GM23338 (cell line): ENCODE data around the gene CCDC50. TPM values are rescaled to one million over a fixed set of nuclear protein-coding genes. Genes with fewer than 3 reads are reported as not detected.

Experiments used
- ATAC-seq: fragments of 200-7000 bp; cut with Tn5 transposase; 3 replicates; pipeline ENCODE4 v1.9.1; 2020
- DNase-seq: peaks from one replicate; pipeline ENCODE4 v3.0.0-alpha.2; 2015; ENCODE audit warnings: low spot score
- H2AFZ ChIP-seq: fragments of 200-600 bp; sonication (generic); 2 replicates; pipeline ENCODE4 v1.8.0; 2016; ENCODE audit warnings: antibody characterized with exemption, mild to moderate bottlenecking, moderate library complexity
- H3F3A ChIP-seq: fragments of 200-600 bp; sonication (generic); replicated peaks from 2 replicates; pipeline ENCODE4 v1.8.0; 2017; ENCODE audit warnings: antibody characterized with exemption, mixed run types, low read depth
- H3K27ac ChIP-seq: fragments of 200-600 bp; sonication (generic); 2 replicates; pipeline ENCODE4 v1.6.1; 2016; ENCODE audit warnings: low read depth
- H3K27me3 ChIP-seq: fragments of 200-600 bp; sonication (generic); 2 replicates; pipeline ENCODE4 v1.8.0; 2016; ENCODE audit warnings: mild to moderate bottlenecking, mixed run types, moderate library complexity; ENCODE audit not compliant: insufficient read depth
- H3K36me3 ChIP-seq: fragments of 200-600 bp; sonication (generic); 2 replicates; pipeline ENCODE4 v1.8.0; 2016; ENCODE audit warnings: mild to moderate bottlenecking; ENCODE audit not compliant: insufficient read depth
- H3K4me1 ChIP-seq: fragments of 200-600 bp; sonication (generic); 2 replicates; pipeline ENCODE4 v1.8.0; 2016; ENCODE audit warnings: mild to moderate bottlenecking, moderate library complexity; ENCODE audit not compliant: insufficient read depth
- H3K4me2 ChIP-seq: fragments of 200-600 bp; sonication (generic); 2 replicates; pipeline ENCODE4 v1.7.1; 2017; ENCODE audit warnings: mixed run types
- H3K4me3 ChIP-seq: fragments of 200-600 bp; sonication (generic); 2 replicates; pipeline ENCODE4 v1.6.1; 2016; ENCODE audit warnings: mixed run types
- H3K79me2 ChIP-seq: fragments of 200-600 bp; sonication (generic); replicated peaks from 2 replicates; pipeline ENCODE4 v1.8.0; 2017; ENCODE audit warnings: mild to moderate bottlenecking; ENCODE audit not compliant: insufficient read depth
- H3K9me2 ChIP-seq: fragments of 200-600 bp; sonication (generic); 2 replicates; pipeline ENCODE4 v1.8.0; 2017; ENCODE audit not compliant: insufficient read depth
- H4K20me1 ChIP-seq: fragments of 200-600 bp; sonication (generic); replicated peaks from 2 replicates; pipeline ENCODE4 v1.8.0; 2017; ENCODE audit warnings: mild to moderate bottlenecking; ENCODE audit not compliant: insufficient read depth
- H3K27ac Mint-ChIP-seq: 2 replicates; pipeline ENCODE4 v1.8.0; 2020; ENCODE audit warnings: inconsistent platforms, mild to moderate bottlenecking, moderate library complexity, mixed read lengths
- H3K27me3 Mint-ChIP-seq: 3 replicates; pipeline ENCODE4 v1.8.0; 2022; ENCODE audit warnings: low read depth, mild to moderate bottlenecking, moderate library complexity, mixed read lengths, inconsistent platforms; ENCODE audit not compliant: insufficient read depth, poor library complexity
- H3K36me3 Mint-ChIP-seq: 3 replicates; pipeline ENCODE4 v1.8.0; 2021; ENCODE audit warnings: low read depth, mild to moderate bottlenecking, inconsistent platforms, moderate library complexity, mixed read lengths
- H3K4me1 Mint-ChIP-seq: 3 replicates; pipeline ENCODE4 v1.8.0; 2020; ENCODE audit warnings: mild to moderate bottlenecking, inconsistent platforms, mixed read lengths
- H3K4me3 Mint-ChIP-seq: 3 replicates; pipeline ENCODE4 v1.8.0; 2021; ENCODE audit warnings: moderate library complexity, mild to moderate bottlenecking, inconsistent platforms, mixed read lengths
- H3K9me3 Mint-ChIP-seq: 3 replicates; pipeline ENCODE4 v1.8.0; 2020; ENCODE audit warnings: moderate library complexity, mild to moderate bottlenecking, inconsistent platforms, mixed read lengths
- CREB1 ChIP-seq: fragments of 250-450 bp; sonication (Bioruptor Pico); IDR thresholded peaks from 2 replicates; pipeline ENCODE4 v1.5.0; 2020; ENCODE audit warnings: low read depth, mild to moderate bottlenecking, moderate library complexity
- CTCF ChIP-seq, 2 experiments: fragments of 200-600 bp in 1 of 2; sonication (generic) in 1 of 2; conservative IDR thresholded peaks; 2 replicates each; pipeline versions ENCODE4 v1.5.1 to v1.6.1; 2016 to 2017; ENCODE audit warnings: antibody characterized with exemption in 2 of 2, low read depth in 2 of 2, mild to moderate bottlenecking in 2 of 2, moderate library complexity in 1 of 2
- EZH2 ChIP-seq: fragments of 200-600 bp; sonication (generic); IDR thresholded peaks from one replicate; pipeline ENCODE4 v1.8.0; 2017; ENCODE audit warnings: antibody characterized with exemption, mild to moderate bottlenecking, low read depth; ENCODE audit not compliant: unreplicated experiment
- EZH2phosphoT487 ChIP-seq: fragments of 200-600 bp; sonication (generic); IDR thresholded peaks from one replicate; pipeline ENCODE4 v1.8.1; 2018; ENCODE audit warnings: antibody characterized with exemption; ENCODE audit not compliant: unreplicated experiment
- JUNB ChIP-seq: IDR thresholded peaks from one replicate; pipeline ENCODE4 v1.6.1; 2016; ENCODE audit warnings: antibody characterized with exemption; ENCODE audit not compliant: unreplicated experiment
- NANOG ChIP-seq: IDR thresholded peaks from 2 replicates; pipeline ENCODE4 v1.6.1; 2016; ENCODE audit warnings: antibody characterized with exemption, borderline replicate concordance
- POLR2AphosphoS5 ChIP-seq: IDR thresholded peaks from 2 replicates; pipeline ENCODE4 v1.6.1; 2016; ENCODE audit warnings: antibody characterized with exemption, low read depth
- REST ChIP-seq: IDR thresholded peaks from one replicate; pipeline ENCODE4 v1.6.1; 2018; ENCODE audit warnings: antibody characterized with exemption; ENCODE audit not compliant: unreplicated experiment
- STAT1 ChIP-seq: IDR thresholded peaks from one replicate; pipeline ENCODE4 v1.6.1; 2016; ENCODE audit warnings: antibody characterized with exemption; ENCODE audit not compliant: unreplicated experiment
- ZNF114 ChIP-seq: fragments of 250-450 bp; sonication (Bioruptor Pico); IDR thresholded peaks from 2 replicates; pipeline ENCODE4 v1.5.0; 2020; ENCODE audit warnings: mild to moderate bottlenecking, moderate library complexity
- ZNF331 ChIP-seq: fragments of 250-450 bp; sonication (Bioruptor Pico); IDR thresholded peaks from 2 replicates; pipeline ENCODE4 v1.5.0; 2020; ENCODE audit warnings: low read depth, mild to moderate bottlenecking, moderate library complexity
- polyA plus RNA-seq: library from polyadenylated mRNA; unstranded; fragments of >200 nt; fragmentation: Nextera tagmentation; extraction: Ambion mirVana; gene quantifications from 2 replicates; pipeline ENCODE4 v1.2.1, GENCODE V29; 2016
- total RNA-seq: library from RNA; depleted of rRNA; stranded (reverse); fragments of >200 nt; shearing (Covaris generic); gene quantifications from 2 replicates; pipeline ENCODE4 v1.2.3, GENCODE V29; 2014
- TF ChIP-seq, protein P1 (sequence below): IDR thresholded peaks from 2 replicates; pipeline ENCODE4 v1.6.1; 2016; ENCODE audit warnings: antibody characterized with exemption
- TF ChIP-seq, protein P2 (sequence below): fragments of 250-450 bp; sonication (Bioruptor Pico); IDR thresholded peaks from 2 replicates; pipeline ENCODE4 v1.5.0; 2020; ENCODE audit warnings: mild to moderate bottlenecking, moderate library complexity

Gene CCDC50
- total and polyA plus RNA-seq, 2 experiments from 2014 or later: 22.4 to 25.4 TPM

DNA sequence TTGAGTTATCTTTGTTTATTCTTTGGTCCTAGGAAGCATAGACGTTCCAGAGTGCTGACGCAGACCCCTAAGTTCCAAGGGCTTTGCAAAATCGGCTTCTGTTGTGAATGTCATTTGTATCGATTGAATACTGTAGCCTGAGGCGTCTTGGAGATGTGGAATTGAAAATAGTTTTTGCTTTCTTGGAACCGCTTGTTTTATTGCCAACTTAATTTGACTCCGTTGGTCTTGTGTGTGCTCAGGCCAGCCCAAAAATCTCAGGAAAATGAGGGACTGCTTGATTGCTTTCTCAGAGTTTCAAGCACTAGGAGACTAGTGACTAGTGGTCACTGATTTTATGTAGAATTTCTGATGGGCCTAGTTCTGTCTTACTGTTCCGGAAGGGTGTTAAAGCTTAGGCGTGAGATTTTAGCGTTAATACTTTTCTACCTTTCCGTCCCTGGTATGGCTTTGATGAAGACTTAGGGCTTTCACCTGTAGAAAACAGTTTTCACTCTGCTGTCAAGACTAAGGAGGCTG lies 1.4 kb downstream of the CCDC50 start:
- Mint-ChIP-seq H3K4me1 (peaks cover 47% of the 10 kb centered on the region), H3K27me3 (peaks cover 9% of the 10 kb centered on the region), H3K9me3 (no peaks in the 10 kb centered on the region), H3K27ac (no peak overlapping the region), H3K4me3 (peak overlapping the region; percentile 88), H3K36me3 (no peaks in the 10 kb centered on the region)
- DNase-seq (peak; percentile 13), ATAC-seq (no peak)
- H3K27me3 ChIP-seq: peaks cover 40% of the 10 kb centered on the region
- H2AFZ ChIP-seq: no peak overlapping the region
- H4K20me1 ChIP-seq: no peaks in the 10 kb centered on the region
- peak overlapping the region; percentile 83 for H3K4me3 ChIP-seq
- no peaks in the 10 kb centered on the region for H3K9me2 ChIP-seq
- no peak overlapping the region for H3K27ac ChIP-seq
- H3K4me2 ChIP-seq: peak overlapping the region; percentile 86
- H3K79me2 ChIP-seq: peaks cover 48% of the 10 kb centered on the region
- no peaks in the 10 kb centered on the region for H3K36me3 ChIP-seq
- H3K4me1 ChIP-seq: peaks cover 40% of the 10 kb centered on the region
- TF ChIP-seq CREB1 (no peak), EZH2phosphoT487 (no peak), JUNB (no peak), ZNF331 (no peak), STAT1 (no peak), NANOG (no peak), CTCF (conservative IDR thresholded peaks at IDR 0.05; ENCODE audit: low read depth in 2 of 2) (no peak), POLR2AphosphoS5 (no peak), EZH2 (no peak), REST (no peak), ZNF114 (no peak)
- TF ChIP-seq, protein P1, sequence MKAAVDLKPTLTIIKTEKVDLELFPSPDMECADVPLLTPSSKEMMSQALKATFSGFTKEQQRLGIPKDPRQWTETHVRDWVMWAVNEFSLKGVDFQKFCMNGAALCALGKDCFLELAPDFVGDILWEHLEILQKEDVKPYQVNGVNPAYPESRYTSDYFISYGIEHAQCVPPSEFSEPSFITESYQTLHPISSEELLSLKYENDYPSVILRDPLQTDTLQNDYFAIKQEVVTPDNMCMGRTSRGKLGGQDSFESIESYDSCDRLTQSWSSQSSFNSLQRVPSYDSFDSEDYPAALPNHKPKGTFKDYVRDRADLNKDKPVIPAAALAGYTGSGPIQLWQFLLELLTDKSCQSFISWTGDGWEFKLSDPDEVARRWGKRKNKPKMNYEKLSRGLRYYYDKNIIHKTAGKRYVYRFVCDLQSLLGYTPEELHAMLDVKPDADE: no peak
- TF ChIP-seq, protein P2, sequence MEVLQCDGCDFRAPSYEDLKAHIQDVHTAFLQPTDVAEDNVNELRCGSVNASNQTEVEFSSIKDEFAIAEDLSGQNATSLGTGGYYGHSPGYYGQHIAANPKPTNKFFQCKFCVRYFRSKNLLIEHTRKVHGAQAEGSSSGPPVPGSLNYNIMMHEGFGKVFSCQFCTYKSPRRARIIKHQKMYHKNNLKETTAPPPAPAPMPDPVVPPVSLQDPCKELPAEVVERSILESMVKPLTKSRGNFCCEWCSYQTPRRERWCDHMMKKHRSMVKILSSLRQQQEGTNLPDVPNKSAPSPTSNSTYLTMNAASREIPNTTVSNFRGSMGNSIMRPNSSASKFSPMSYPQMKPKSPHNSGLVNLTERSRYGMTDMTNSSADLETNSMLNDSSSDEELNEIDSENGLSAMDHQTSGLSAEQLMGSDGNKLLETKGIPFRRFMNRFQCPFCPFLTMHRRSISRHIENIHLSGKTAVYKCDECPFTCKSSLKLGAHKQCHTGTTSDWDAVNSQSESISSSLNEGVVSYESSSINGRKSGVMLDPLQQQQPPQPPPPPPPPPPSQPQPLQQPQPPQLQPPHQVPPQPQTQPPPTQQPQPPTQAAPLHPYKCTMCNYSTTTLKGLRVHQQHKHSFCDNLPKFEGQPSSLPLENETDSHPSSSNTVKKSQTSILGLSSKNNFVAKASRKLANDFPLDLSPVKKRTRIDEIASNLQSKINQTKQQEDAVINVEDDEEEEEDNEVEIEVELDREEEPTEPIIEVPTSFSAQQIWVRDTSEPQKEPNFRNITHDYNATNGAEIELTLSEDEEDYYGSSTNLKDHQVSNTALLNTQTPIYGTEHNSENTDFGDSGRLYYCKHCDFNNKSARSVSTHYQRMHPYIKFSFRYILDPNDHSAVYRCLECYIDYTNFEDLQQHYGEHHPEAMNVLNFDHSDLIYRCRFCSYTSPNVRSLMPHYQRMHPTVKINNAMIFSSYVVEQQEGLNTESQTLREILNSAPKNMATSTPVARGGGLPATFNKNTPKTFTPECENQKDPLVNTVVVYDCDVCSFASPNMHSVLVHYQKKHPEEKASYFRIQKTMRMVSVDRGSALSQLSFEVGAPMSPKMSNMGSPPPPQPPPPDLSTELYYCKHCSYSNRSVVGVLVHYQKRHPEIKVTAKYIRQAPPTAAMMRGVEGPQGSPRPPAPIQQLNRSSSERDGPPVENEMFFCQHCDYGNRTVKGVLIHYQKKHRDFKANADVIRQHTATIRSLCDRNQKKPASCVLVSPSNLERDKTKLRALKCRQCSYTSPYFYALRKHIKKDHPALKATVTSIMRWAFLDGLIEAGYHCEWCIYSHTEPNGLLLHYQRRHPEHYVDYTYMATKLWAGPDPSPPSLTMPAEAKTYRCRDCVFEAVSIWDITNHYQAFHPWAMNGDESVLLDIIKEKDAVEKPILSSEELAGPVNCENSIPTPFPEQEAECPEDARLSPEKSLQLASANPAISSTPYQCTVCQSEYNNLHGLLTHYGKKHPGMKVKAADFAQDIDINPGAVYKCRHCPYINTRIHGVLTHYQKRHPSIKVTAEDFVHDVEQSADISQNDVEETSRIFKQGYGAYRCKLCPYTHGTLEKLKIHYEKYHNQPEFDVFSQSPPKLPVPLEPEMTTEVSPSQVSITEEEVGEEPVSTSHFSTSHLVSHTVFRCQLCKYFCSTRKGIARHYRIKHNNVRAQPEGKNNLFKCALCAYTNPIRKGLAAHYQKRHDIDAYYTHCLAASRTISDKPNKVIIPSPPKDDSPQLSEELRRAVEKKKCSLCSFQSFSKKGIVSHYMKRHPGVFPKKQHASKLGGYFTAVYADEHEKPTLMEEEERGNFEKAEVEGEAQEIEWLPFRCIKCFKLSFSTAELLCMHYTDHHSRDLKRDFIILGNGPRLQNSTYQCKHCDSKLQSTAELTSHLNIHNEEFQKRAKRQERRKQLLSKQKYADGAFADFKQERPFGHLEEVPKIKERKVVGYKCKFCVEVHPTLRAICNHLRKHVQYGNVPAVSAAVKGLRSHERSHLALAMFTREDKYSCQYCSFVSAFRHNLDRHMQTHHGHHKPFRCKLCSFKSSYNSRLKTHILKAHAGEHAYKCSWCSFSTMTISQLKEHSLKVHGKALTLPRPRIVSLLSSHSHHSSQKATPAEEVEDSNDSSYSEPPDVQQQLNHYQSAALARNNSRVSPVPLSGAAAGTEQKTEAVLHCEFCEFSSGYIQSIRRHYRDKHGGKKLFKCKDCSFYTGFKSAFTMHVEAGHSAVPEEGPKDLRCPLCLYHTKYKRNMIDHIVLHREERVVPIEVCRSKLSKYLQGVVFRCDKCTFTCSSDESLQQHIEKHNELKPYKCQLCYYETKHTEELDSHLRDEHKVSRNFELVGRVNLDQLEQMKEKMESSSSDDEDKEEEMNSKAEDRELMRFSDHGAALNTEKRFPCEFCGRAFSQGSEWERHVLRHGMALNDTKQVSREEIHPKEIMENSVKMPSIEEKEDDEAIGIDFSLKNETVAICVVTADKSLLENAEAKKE (CRISPR knock-in tag): no peak
- peaks cover 4% of the 10 kb centered on the region; the same call in 1 of the 2 replicates for H3F3A ChIP-seq
